C4-2B (cell line): ENCODE results near the gene TXNDC17.
"Not testable (repeated sequence)": the region's sequence is repeated elsewhere in the genome, so short reads cannot be mapped to it uniquely, and the experiment has no call there.

ENCODE experiments used
- CTCF ChIP-seq: fragments of 450-650 bp; conservative IDR thresholded peaks from 2 replicates; pipeline ENCODE4 v1.5.1; 2017; ENCODE audit warnings: mild to moderate bottlenecking
- ZFX ChIP-seq: fragments of 450-650 bp; IDR thresholded peaks from 2 replicates; pipeline ENCODE4 v1.6.1; 2017

GRCh38 chr17:6691958-6692357, 51.1 kb downstream of the TXNDC17 start:
- TF ChIP-seq CTCF, ZFX: not testable (repeated sequence)
